HEK293 (cell line): Measurements from ENCODE around the gene GGN.

Experiments used
- ELK4 ChIP-seq: IDR thresholded peaks from 2 replicates; pipeline ENCODE4 v1.6.1; 2011; ENCODE audit warnings: mild to moderate bottlenecking, low read depth, low read length, borderline replicate concordance
- GLIS2 ChIP-seq: fragments of 450-650 bp; formaldehyde crosslinking; IDR thresholded peaks from 2 replicates; pipeline ENCODE4 v1.5.1; 2016; ENCODE audit warnings: missing biosample characterization, missing genetic modification characterization
- RBAK ChIP-seq: fragments of 450-650 bp; formaldehyde crosslinking; IDR thresholded peaks from 2 replicates; pipeline ENCODE4 v1.5.1; 2016; ENCODE audit warnings: missing biosample characterization, missing genetic modification characterization
- REPIN1 ChIP-seq: fragments of 450-650 bp; formaldehyde crosslinking; IDR thresholded peaks from 2 replicates; pipeline ENCODE4 v1.5.1; 2017; ENCODE audit warnings: missing biosample characterization, missing genetic modification characterization, low read depth
- SP7 ChIP-seq: fragments of 450-650 bp; formaldehyde crosslinking; IDR thresholded peaks from 2 replicates; pipeline ENCODE4 v1.5.1; 2016; ENCODE audit warnings: missing biosample characterization, missing genetic modification characterization
- ZBTB26 ChIP-seq: fragments of 450-650 bp; formaldehyde crosslinking; optimal IDR thresholded peaks from 2 replicates; pipeline ENCODE3; 2016; ENCODE audit warnings: missing biosample characterization, mild to moderate bottlenecking, missing genetic modification characterization
- ZBTB6 ChIP-seq: fragments of 450-650 bp; formaldehyde crosslinking; IDR thresholded peaks from 2 replicates; pipeline ENCODE4 v1.5.1; 2017; ENCODE audit warnings: missing biosample characterization, missing genetic modification characterization
- ZFP3 ChIP-seq: fragments of 450-650 bp; formaldehyde crosslinking; IDR thresholded peaks from 2 replicates; pipeline ENCODE4 v1.5.1; 2016; ENCODE audit warnings: low read depth, missing biosample characterization, missing genetic modification characterization
- ZFP37 ChIP-seq: fragments of 450-650 bp; formaldehyde crosslinking; IDR thresholded peaks from 2 replicates; pipeline ENCODE4 v1.5.1; 2016; ENCODE audit warnings: missing biosample characterization, missing genetic modification characterization
- ZNF132 ChIP-seq: fragments of 450-650 bp; formaldehyde crosslinking; IDR thresholded peaks from 2 replicates; pipeline ENCODE4 v1.5.1; 2017; ENCODE audit warnings: missing biosample characterization, missing genetic modification characterization, borderline replicate concordance
- ZNF138 ChIP-seq: fragments of 450-650 bp; formaldehyde crosslinking; IDR thresholded peaks from 2 replicates; pipeline ENCODE4 v1.5.1; 2016; ENCODE audit warnings: missing biosample characterization, missing genetic modification characterization, borderline replicate concordance
- ZNF140 ChIP-seq: fragments of 450-650 bp; formaldehyde crosslinking; IDR thresholded peaks from 2 replicates; pipeline ENCODE4 v1.5.1; 2016; ENCODE audit warnings: missing biosample characterization, missing genetic modification characterization
- ZNF16 ChIP-seq: fragments of 450-650 bp; formaldehyde crosslinking; IDR thresholded peaks from 2 replicates; pipeline ENCODE4 v1.5.1; 2016; ENCODE audit warnings: low read depth, missing biosample characterization, missing genetic modification characterization
- ZNF23 ChIP-seq: fragments of 450-650 bp; formaldehyde crosslinking; IDR thresholded peaks from 2 replicates; pipeline ENCODE4 v1.5.1; 2016; ENCODE audit warnings: missing biosample characterization, missing genetic modification characterization, borderline replicate concordance
- ZNF266 ChIP-seq: fragments of 450-650 bp; formaldehyde crosslinking; IDR thresholded peaks from 2 replicates; pipeline ENCODE4 v1.5.1; 2016; ENCODE audit warnings: missing biosample characterization, missing genetic modification characterization, low read depth
- ZNF302 ChIP-seq: fragments of 450-650 bp; formaldehyde crosslinking; IDR thresholded peaks from 2 replicates; pipeline ENCODE4 v1.5.1; 2016; ENCODE audit warnings: missing biosample characterization, missing genetic modification characterization, low read depth
- ZNF335 ChIP-seq: fragments of 450-650 bp; formaldehyde crosslinking; conservative IDR thresholded peaks from 2 replicates; pipeline ENCODE4 v1.5.1; 2016; ENCODE audit warnings: missing biosample characterization, missing genetic modification characterization
- ZNF473 ChIP-seq: fragments of 450-650 bp; formaldehyde crosslinking; IDR thresholded peaks from 2 replicates; pipeline ENCODE4 v1.5.1; 2017; ENCODE audit warnings: missing biosample characterization, missing genetic modification characterization
- ZNF549 ChIP-seq: fragments of 450-650 bp; IDR thresholded peaks from 2 replicates; pipeline ENCODE4 v1.5.1; 2018; ENCODE audit warnings: missing biosample characterization, missing genetic modification characterization, mild to moderate bottlenecking, inconsistent platforms, moderate library complexity
- ZNF585B ChIP-seq: fragments of 450-650 bp; formaldehyde crosslinking; IDR thresholded peaks from 2 replicates; pipeline ENCODE4 v1.5.1; 2016; ENCODE audit warnings: missing biosample characterization, missing genetic modification characterization
- ZNF660 ChIP-seq: fragments of 450-650 bp; IDR thresholded peaks from 2 replicates; pipeline ENCODE4 v1.5.1; 2018; ENCODE audit warnings: missing biosample characterization, mild to moderate bottlenecking, missing genetic modification characterization
- ZNF670 ChIP-seq: fragments of 450-650 bp; formaldehyde crosslinking; IDR thresholded peaks from 2 replicates; pipeline ENCODE4 v1.5.1; 2016; ENCODE audit warnings: missing biosample characterization, missing genetic modification characterization, low read depth
- ZNF692 ChIP-seq: fragments of 450-650 bp; formaldehyde crosslinking; IDR thresholded peaks from 2 replicates; pipeline ENCODE4 v1.5.1; 2016; ENCODE audit warnings: missing biosample characterization, missing genetic modification characterization
- ZNF785 ChIP-seq: fragments of 450-650 bp; formaldehyde crosslinking; IDR thresholded peaks from 2 replicates; pipeline ENCODE4 v1.5.1; 2016; ENCODE audit warnings: missing biosample characterization, missing genetic modification characterization
- ZNF791 ChIP-seq: fragments of 450-650 bp; formaldehyde crosslinking; IDR thresholded peaks from 2 replicates; pipeline ENCODE4 v1.5.1; 2016; ENCODE audit warnings: missing biosample characterization, missing genetic modification characterization
- TF ChIP-seq, protein P1 (sequence below): fragments of 450-650 bp; formaldehyde crosslinking; IDR thresholded peaks from 2 replicates; pipeline ENCODE4 v1.5.1; 2016; ENCODE audit warnings: missing biosample characterization, missing genetic modification characterization, low read depth

GGN gene

DNA sequence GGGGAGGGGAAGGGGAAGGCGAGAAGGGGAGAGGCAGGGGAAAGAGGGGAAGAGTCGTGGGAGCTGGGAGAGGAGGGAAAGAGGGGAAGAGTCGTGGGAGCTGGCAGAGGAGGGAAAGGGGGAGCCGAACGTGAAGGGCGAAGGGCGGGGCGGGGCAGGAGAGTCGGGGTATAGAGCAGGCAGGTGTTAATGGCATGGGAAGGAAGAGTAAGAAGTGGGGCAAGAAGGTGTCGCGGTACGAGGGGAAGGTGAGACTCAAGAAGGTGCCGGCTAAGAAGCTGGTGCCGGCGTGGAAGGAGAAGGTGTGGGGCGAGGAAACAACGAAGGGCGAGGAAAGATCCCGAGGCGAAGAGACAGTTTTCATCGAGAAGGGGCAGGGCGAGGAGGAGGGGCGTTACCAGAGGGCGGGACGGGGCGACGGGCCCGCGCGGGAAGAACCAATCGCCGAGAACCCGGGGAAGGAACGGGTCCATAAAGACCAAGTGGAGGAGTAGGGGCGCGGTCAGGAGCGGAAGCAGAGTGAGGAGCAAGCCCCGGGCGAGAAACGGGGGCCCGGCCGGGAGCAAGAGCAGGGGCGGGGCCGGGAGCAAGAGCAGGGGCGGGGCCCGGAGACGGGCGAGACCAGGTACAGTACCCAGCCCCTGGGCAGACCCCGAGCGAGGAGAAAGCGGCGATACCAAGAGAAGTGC is 51.7 kb downstream of the GGN start (continued):
- no peak for TF ChIP-seq ZNF138 (tag by site-specific recombination)
- no peak for TF ChIP-seq RBAK
- TF ChIP-seq ZNF473 = no peak
- TF ChIP-seq, protein P1, sequence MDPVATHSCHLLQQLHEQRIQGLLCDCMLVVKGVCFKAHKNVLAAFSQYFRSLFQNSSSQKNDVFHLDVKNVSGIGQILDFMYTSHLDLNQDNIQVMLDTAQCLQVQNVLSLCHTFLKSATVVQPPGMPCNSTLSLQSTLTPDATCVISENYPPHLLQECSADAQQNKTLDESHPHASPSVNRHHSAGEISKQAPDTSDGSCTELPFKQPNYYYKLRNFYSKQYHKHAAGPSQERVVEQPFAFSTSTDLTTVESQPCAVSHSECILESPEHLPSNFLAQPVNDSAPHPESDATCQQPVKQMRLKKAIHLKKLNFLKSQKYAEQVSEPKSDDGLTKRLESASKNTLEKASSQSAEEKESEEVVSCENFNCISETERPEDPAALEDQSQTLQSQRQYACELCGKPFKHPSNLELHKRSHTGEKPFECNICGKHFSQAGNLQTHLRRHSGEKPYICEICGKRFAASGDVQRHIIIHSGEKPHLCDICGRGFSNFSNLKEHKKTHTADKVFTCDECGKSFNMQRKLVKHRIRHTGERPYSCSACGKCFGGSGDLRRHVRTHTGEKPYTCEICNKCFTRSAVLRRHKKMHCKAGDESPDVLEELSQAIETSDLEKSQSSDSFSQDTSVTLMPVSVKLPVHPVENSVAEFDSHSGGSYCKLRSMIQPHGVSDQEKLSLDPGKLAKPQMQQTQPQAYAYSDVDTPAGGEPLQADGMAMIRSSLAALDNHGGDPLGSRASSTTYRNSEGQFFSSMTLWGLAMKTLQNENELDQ = no peak
- peak; percentile 91 for TF ChIP-seq ZNF791
- TF ChIP-seq REPIN1 (tag by site-specific recombination) = peak; percentile 94; the same call in 1 of the 2 replicates
- no peak for TF ChIP-seq ELK4
- no peak for TF ChIP-seq ZNF302 (tag by site-specific recombination)
- peak; percentile 58; the same call in 1 of the 2 replicates for TF ChIP-seq SP7
- TF ChIP-seq ZFP3 (tag by site-specific recombination) = no peak
- no peak for TF ChIP-seq ZNF585B
- no peak for TF ChIP-seq ZNF670
- TF ChIP-seq ZNF266 (tag by site-specific recombination) = peak; percentile 71; the same call in 1 of the 2 replicates
- no peak; the same call in 1 of the 2 replicates for TF ChIP-seq ZNF16 (tag by site-specific recombination)
- no peak for TF ChIP-seq ZNF660 (tag by site-specific recombination)
- peak; percentile 96; the same call in 1 of the 2 replicates for TF ChIP-seq ZNF785 (tag by site-specific recombination)
- TF ChIP-seq ZNF140 (tag by site-specific recombination) = no peak
- no peak for TF ChIP-seq GLIS2 (tag by site-specific recombination)
- no peak for TF ChIP-seq ZNF23
- TF ChIP-seq ZNF692 = no peak; the same call in none of the 2 replicates
- peak; percentile 99 for TF ChIP-seq ZNF335 (tag by site-specific recombination)
- no peak for TF ChIP-seq ZNF549
- peak; percentile 91 for TF ChIP-seq ZBTB26 (tag by site-specific recombination)
- no peak for TF ChIP-seq ZBTB6 (tag by site-specific recombination)
- TF ChIP-seq ZNF132 (tag by site-specific recombination) = no peak
- peak; percentile 75; the same call in 1 of the 2 replicates for TF ChIP-seq ZFP37 (tag by site-specific recombination)
